A673 (cell line): ENCODE measurements around the gene RPS29. TPM values are rescaled to one million over a fixed set of nuclear protein-coding genes. Genes with fewer than 3 reads are reported as not detected.

Experiments used
- BruUV-seq: library from RNA; stranded (reverse); fragments of 400-500 nt; replicated peaks from 2 replicates; lab custom pipeline; 2021; lab: Mats Ljungman, UMichigan
- CTCF ChIA-PET: fragments of 300-600 bp; sonication (Branson Sonifier 250); formaldehyde crosslinking; loops from one replicate; lab custom pipeline; 2022; ENCODE audit warnings: antibody characterized with exemption; lab: Charles Lee
- POLR2A ChIA-PET: fragments of 300-600 bp; sonication (Branson Sonifier 250); formaldehyde crosslinking; loops from one replicate; lab custom pipeline; 2022; ENCODE audit warnings: antibody characterized with exemption; ENCODE audit not compliant: low non-redundant PET; lab: Charles Lee
- DNase-seq: peaks from one replicate; pipeline ENCODE4 v3.0.0-alpha.2; 2015; ENCODE audit warnings: low spot score
- H3K27ac ChIP-seq: fragments of 200-600 bp; sonication (generic); 2 replicates; pipeline ENCODE4 v1.5.1; 2016; ENCODE audit warnings: mixed run types, low read depth, mild to moderate bottlenecking, mixed read lengths, antibody characterized with exemption, low read length; ENCODE audit not compliant: poor library complexity, severe bottlenecking
- H3K27me3 ChIP-seq: fragments of 200-600 bp; sonication (generic); replicated peaks from 2 replicates; pipeline ENCODE4 v1.6.1; 2017; ENCODE audit warnings: mixed run types, low read depth, mild to moderate bottlenecking, mixed read lengths, antibody characterized with exemption, low read length; ENCODE audit not compliant: insufficient read depth, poor library complexity
- H3K36me3 ChIP-seq: fragments of 200-600 bp; sonication (generic); 2 replicates; pipeline ENCODE4 v1.6.1; 2016; ENCODE audit warnings: mixed run types, mild to moderate bottlenecking, mixed read lengths, antibody characterized with exemption, low read length; ENCODE audit not compliant: insufficient read depth, poor library complexity, severe bottlenecking
- H3K4me1 ChIP-seq: fragments of 200-600 bp; sonication (generic); 2 replicates; pipeline ENCODE4 v1.6.1; 2017; ENCODE audit warnings: mixed run types, mild to moderate bottlenecking, mixed read lengths, antibody characterized with exemption, low read length; ENCODE audit not compliant: insufficient read depth, poor library complexity, severe bottlenecking
- H3K4me3 ChIP-seq: fragments of 200-600 bp; sonication (generic); 2 replicates; pipeline ENCODE4 v1.5.1; 2016; ENCODE audit warnings: low read depth, mixed run types, mild to moderate bottlenecking, mixed read lengths, low read length; ENCODE audit not compliant: poor library complexity, severe bottlenecking
- H3K9me3 ChIP-seq: fragments of 200-600 bp; sonication (generic); 2 replicates; pipeline ENCODE4 v1.6.1; 2016; ENCODE audit warnings: mixed run types, low read depth, mild to moderate bottlenecking, mixed read lengths, antibody characterized with exemption, low read length; ENCODE audit not compliant: poor library complexity, severe bottlenecking
- CTCF ChIP-seq: fragments of 300-800, 200-600 bp; sonication (generic); conservative IDR thresholded peaks from 2 replicates; pipeline ENCODE4 v1.5.1; 2017; ENCODE audit warnings: low read depth, mild to moderate bottlenecking, antibody characterized with exemption, low read length, moderate library complexity, mixed read lengths
- EZH2 ChIP-seq: fragments of 200-600 bp; sonication (generic); IDR thresholded peaks from 2 replicates; pipeline ENCODE4 v1.6.1; 2017; ENCODE audit warnings: borderline replicate concordance, low read depth, mild to moderate bottlenecking, mixed read lengths, antibody characterized with exemption, low read length; ENCODE audit not compliant: poor library complexity, severe bottlenecking
- intact Hi-C: fragments of 100-400 bp; cut with micrococcal nuclease; formaldehyde crosslinking; loops from one replicate; pipeline ENCODE4 v1.10.0; 2022; ENCODE audit not compliant: unreplicated experiment
- total RNA-seq: library from RNA; stranded (reverse); gene quantifications from 2 replicates; pipeline ENCODE4 v1.2.3, GENCODE V29; 2021

Gene RPS29
- total RNA-seq, 1 experiment from 2014 or later, result 1,002 TPM

DNA sequence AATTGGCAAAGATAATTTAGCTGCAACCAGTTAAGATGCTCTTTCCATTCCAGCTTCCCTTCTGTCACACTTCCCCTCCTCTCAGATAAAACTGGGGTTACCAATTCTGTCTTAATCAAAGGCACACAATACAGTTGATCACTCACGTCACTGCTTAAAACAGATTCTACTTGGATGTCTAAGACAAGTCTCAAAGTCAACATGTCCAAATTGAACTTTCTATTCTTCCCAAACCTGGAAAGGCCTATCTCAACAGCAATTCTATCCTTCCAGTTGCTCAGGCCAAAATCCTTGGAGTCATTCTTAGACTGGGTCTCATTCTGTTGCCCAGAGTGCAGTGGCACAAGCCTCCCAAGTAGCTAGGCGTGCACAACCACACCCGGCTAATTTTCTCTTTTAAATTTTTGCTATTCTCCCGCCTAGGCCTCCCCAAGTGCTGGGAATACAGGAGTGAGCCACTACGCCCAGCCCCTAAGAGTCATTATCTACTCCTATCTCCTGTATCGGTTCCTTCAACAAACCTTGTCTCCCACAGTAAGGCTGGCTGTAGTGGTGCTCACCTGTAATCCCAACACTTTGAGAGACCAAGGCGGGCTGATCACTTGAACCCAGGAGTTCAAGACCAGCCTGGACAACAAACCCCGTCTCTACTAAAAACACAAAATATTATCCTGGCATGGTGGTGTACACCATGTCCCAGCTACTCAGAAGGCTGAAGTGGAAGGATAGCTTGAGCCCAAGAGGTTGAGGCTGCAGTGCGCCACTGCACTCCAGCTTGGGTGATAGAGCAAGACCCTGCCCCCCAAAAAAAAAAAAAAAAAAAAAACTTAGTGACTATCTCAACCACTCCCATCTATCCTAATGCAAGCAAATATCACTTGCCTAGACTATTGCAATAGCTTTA, 4.7 kb downstream of the RPS29 start:
- H3K36me3 ChIP-seq, result peaks cover 52% of the 10 kb centered on the region
- no peak overlapping the region for H3K27ac ChIP-seq
- TF ChIP-seq EZH2, result no peak
- no peak for TF ChIP-seq CTCF
- ChIA-PET POLR2A (no interaction called here), CTCF (no interaction called here)
- H3K4me1 ChIP-seq, result peaks cover 21% of the 10 kb centered on the region
- H3K27me3 ChIP-seq, result no peaks in the 10 kb centered on the region
- DNase-seq, result no peak
- BruUV-seq, result no TSS peak
- no peak overlapping the region for H3K4me3 ChIP-seq
- intact Hi-C loops, result no loop called here
- no peaks in the 10 kb centered on the region for H3K9me3 ChIP-seq

GRCh38 chr14:49579841-49580240, 6.3 kb downstream of the RPS29 start:
- no peak overlapping the region for H3K27ac ChIP-seq
- H3K4me1 ChIP-seq, result peaks cover 21% of the 10 kb centered on the region
- no peaks in the 10 kb centered on the region for H3K9me3 ChIP-seq
- H3K27me3 ChIP-seq, result no peaks in the 10 kb centered on the region
- DNase-seq, result no peak
- ChIA-PET CTCF (no interaction called here), POLR2A (no interaction called here)
- TF ChIP-seq EZH2 (no peak), CTCF (no peak)
- peaks cover 60% of the 10 kb centered on the region for H3K36me3 ChIP-seq
- BruUV-seq, result no TSS peak
- intact Hi-C loops, result no loop called here
- H3K4me3 ChIP-seq, result no peak overlapping the region

GRCh38 chr14:49578141-49578540, 8.0 kb downstream of the RPS29 start:
- no TSS peak for BruUV-seq
- H3K4me3 ChIP-seq, result no peak overlapping the region
- H3K36me3 ChIP-seq, result peaks cover 43% of the 10 kb centered on the region
- DNase-seq, result no peak
- no peaks in the 10 kb centered on the region for H3K9me3 ChIP-seq
- H3K4me1 ChIP-seq, result peaks cover 5% of the 10 kb centered on the region
- ChIA-PET POLR2A (no interaction called here), CTCF (no interaction called here)
- no peaks in the 10 kb centered on the region for H3K27me3 ChIP-seq
- H3K27ac ChIP-seq, result no peak overlapping the region
- TF ChIP-seq EZH2 (no peak), CTCF (no peak)
- intact Hi-C loops, result no loop called here
